Stimulated activated CD8-positive, alpha-beta memory T cell treated with anti-CD3 and anti-CD28 coated beads, Interleukin-15, amount 100 ng/mL, for 48 hours (primary cell): ENCODE results near the gene EIF3A.
A peak's percentile ranks its signal among the peaks of the same experiment; 100 is the strongest.
"Not testable (repeated sequence)": the region's sequence is repeated elsewhere in the genome, so short reads cannot be mapped to it uniquely, and the experiment has no call there.

Source experiments
- DNase-seq, 2 donors: peaks; one replicate each; pipeline ENCODE4 v3.0.0-alpha.2; 2020; ENCODE audit warnings: low read depth in 2 of 2

The EIF3A gene

GRCh38 chr10:119101366-119102098 is 20.9 kb upstream of the EIF3A start:
- no peak for DNase-seq

GRCh38 chr10:119100434-119101238 is 20.0 kb upstream of the EIF3A start:
- DNase-seq, result no peak

GRCh38 chr10:119098576-119098975 is 18.0 kb upstream of the EIF3A start:
- no peak for DNase-seq

- not testable (repeated sequence) for DNase-seq
Measured at GRCh38 chr10:119096641-119097415, 16.2 kb upstream of the EIF3A start.

DNA sequence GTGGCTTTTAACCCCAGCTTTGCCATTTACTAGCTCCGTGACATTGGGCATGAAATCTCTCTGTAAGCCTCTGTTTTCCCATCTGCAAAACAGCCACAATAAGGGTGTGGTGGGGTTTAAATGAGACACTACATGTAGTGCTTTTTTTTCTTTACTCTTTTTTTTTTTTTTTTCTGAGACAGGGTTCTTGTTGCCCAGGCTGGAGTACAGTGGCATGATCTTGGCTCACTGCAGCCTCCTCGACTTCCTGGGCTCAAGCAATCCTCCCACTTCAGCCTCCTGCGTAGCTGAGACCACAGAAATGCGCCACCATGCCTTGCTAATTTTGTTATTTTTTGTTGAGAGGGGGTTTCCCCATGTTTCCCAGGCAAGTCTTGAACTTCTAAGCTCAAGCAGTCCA is 15.0 kb upstream of the EIF3A start:
- no peak for DNase-seq

DNA sequence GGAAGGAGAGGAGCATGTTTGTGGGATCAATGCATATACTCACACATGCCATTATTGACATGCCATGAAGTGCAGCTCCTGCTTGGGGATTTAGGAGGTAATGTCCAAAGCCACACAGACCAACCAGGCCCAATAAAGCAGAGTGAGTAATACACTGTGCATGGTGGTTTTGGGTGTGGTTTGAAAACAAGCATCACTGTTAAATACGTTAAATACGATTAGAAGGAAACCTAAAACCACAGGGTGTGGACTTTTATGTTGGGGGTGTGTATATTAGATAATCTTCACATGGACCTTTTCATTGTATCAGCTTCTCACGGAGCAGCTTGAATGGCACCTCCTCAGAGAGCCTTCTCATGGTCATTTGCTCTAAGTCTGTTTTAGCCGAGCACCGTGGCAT is 10.4 kb upstream of the EIF3A start:
- peak in 1 of 2 donors; percentile 9 for DNase-seq

DNA sequence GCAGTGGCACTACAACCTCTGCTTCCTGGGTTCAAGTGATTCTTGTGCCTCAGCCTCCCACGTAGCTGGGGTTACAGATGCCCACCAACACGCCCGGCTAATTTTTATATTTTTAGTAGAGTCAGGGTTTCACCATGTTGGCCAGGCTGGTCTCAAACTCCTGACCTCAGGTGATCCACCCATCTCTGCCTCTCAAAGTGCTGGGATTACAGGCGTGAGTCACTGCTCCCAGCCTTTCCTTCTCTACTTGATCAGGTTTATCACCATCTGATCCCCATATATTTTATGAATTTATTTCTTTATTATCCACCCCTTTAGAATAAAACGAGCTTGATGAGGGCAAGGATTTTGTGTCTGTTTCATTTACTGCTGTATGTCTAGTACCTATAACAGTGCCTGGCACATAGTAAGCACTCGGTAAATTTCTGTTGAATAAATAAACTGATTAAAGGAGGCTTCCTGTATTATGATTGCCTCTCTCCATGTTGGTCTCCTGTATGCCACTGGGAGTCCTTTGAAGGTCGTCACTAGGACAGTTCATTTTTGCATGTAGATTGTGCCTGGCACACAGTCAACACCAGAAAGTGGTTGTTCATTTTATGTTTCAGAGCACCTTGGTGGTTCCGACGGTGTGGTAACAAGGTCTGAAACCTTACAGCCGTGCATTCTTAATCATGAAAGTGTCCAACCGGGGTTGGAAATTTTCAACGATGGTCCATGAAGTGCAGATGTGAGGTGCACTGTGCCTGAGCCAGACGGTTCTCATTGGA is 9.6 kb upstream of the EIF3A start:
- no peak for DNase-seq

DNA sequence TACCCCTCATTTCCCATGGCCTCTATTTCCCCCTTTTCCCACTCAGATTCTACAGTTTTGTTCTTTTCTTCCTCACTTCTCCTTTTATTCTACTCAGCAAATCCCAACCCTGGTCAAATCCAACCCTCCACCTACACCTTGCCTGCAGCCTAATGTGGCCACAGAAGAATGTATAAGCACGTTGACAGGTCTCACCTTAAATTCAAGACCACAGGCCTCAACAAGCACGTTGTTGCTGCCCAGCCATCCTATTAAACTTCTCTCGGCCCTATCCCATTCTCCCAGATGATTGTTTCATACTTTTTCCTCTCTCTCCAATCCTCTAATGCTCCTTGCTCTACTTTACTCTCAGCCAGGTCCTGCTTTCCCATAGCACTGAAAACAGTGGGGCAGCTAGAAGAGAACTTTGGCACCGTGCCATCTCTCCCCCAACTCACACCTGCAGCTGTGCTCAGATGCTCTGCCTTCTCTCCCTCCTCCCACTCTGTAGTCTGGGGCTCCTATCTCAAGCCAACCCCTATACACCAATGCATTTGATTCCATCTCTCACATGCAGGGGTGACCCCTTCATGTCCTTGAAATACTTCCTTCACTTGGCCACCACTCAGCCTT is 6.8 kb upstream of the EIF3A start:
- no peak for DNase-seq

- no peak for DNase-seq
Measured at GRCh38 chr10:119084896-119085295, 4.3 kb upstream of the EIF3A start.

DNA sequence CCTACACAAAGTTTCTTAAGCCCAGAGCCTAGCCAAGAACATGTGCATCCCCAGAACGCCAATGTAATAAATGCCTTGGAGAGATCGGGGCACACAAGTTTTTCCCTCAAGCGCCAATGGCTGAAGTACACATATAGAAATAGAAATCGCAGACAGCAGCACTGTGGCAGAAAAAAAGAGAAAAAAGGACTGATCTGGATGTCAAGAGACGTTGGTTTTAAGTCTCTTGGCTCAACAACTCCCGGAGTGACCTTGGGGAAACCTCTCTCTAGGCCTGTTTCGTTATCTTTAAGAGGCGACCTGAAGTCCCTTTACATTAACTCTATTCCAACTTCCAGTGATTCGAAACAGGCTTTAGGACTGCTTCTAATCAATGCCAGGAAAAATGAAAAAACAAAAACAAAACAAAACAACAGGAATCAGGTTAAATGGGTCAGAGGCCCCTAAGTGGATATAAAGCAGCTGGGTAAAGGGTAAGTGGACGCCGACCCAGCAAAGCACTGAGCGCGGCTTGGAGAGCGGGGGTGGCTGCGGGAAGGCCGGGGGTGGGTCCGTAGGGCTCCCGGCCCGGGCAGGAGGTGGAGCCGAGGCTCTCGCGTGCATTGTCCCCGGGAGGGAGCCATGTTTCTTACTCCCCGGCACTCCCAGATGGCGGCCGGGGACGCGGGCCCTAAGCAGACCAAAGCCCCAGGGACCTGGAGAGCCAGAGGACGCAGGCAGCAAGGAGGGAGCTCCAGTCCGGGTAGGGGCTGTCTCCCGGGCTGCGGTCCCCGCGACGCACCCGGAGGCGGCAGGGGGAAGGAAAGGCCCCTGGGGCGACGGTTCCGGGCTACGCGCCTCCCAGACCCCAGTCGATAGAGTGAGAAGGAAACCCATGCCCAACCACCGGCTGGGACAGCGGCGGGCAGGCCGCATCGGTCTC is 757 bp downstream of the EIF3A start:
- peak; percentile 66 for DNase-seq

DNA sequence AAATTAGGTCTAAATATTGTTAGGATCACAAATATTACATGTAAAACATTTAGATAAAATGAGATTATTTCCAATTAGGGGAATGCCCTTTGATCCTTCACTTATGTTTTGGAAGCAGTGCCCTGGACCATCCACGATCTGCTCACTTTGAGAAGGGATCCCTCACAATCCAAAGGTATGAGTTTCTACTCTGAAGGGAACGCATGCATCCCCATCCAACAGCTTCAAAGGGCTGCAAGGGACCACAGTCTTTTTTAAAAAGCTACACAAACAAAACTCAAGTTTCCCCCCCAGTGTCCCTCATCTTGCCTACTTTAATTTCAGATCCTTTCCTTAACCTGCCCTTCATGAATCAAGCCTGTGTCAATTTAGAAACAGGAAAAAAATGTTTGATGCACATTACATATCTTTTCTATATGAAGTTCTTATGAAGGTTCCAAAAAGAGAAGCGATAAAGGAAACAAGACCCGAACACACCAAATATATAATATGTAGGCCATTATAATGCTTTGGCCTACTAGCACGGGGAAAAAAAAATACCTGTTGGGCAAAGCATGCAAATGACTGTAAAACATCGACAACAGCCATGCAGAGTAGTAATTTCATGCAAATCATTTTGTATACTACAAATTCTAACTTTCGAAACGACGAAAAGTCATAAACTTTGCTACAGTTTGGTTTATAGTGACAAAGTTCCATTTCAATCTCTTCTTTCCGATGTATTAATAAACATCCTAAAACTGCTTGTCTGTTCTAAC is 2.0 kb downstream of the EIF3A start:
- DNase-seq, result no peak

DNA sequence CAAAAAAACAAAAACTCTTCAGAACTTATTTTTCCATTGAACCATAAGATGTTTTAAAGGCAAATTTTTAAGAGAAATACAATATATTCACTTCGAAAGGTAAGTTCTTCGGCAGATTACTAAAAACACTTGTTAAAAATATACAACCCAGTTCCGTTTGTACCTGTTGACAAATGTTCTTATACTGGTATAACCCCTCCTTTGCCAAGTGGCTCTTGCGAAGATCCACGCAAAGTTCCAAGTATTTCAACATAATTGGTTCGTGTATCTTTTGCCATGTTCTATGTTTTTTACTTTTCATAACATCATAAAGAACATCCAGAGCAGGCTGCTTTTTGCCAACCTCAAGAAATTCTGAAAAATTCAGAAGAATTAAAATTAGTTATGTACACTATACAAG is 7.0 kb downstream of the EIF3A start:
- DNase-seq, result no peak

GRCh38 chr10:119070395-119071165 is 10.0 kb downstream of the EIF3A start:
- DNase-seq, result no peak

DNA sequence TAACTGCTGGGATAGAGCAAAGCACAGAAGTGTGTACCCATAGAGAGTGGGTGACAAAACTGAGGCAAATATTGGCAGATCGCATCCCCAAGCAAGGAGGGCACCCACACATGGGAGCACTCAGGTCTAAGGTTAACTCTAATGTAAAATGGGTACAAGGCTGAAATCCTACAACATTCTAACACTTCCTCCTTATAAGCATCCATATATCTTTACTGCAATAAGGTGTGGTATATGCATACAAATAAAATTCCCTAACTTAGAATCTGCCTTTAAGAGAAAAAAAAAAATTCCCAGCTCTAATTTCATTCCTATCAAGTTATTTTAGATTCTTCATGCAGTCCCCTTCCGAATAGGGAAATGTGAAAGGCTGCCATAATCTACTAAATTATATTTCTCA is 18.7 kb downstream of the EIF3A start:
- DNase-seq, result no peak

GRCh38 chr10:119061352-119061751 is 19.3 kb downstream of the EIF3A start:
- DNase-seq, result no peak

- DNase-seq, result no peak
Measured at GRCh38 chr10:119060107-119060506, 20.5 kb downstream of the EIF3A start.

DNA sequence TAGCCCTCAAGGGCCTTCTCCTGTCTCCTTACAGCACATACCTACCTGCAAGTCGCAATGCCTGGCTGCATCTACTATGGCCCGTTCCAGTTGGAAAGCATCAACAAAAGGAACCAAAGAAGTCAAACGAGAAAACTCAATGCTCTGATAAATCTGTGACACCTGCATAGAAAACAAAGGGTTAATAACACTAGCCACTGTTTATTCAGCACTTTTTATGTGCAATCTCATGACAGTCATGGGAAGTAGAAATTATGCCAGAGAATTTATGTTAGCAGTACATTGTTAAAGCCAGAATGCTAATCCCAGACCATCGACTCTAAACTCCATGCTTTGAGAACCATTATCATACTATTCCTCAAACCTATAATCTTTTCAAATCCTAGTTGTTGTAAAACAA is 21.1 kb downstream of the EIF3A start:
- no peak for DNase-seq

GRCh38 chr10:119058010-119058409 is 22.6 kb downstream of the EIF3A start:
- no peak for DNase-seq

GRCh38 chr10:119055472-119055871 is 25.1 kb downstream of the EIF3A start:
- no peak for DNase-seq
